ENCODE data around the gene VDR.
"Not testable (repeated sequence)": the region's sequence is repeated elsewhere in the genome, so short reads cannot be mapped to it uniquely, and the experiment has no call there.

VDR gene

DNA sequence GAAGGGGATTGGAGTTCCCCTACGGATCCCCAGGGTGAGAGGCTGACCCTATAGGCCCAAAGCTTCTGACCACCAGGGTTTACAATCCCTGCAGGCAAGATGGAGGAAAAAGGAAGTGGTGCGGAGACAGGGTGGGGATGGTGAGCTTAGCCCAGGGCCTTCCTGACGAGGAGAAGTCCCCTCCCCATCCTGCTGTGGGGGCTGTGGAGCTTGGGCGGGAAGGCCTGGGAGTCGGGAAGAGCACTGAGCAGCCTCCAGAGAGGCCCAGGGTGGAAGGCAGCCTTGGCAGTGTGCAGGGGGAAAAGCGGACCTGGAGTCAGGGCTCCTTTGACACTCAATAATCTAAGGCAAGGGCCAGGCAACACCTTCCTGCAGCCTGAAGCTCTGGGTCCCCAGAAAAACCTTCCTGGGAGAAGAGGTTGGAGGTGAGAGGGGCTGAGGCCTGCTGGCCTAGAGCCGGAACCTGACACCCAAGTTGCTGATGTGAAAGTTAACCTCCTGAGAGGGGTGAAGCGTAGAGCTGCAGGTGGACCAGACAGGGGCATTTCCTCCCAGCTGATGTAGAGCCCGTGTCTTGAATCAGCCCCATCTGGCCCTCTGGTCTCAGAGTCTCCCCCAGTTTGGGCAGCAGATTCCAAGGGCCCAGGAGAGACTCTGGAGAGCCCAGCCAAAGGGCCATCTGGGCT, 91.1 kb downstream of the VDR start:
- DNase-seq (ENCODE audit: low read depth, low spot score) = no peak

DNA sequence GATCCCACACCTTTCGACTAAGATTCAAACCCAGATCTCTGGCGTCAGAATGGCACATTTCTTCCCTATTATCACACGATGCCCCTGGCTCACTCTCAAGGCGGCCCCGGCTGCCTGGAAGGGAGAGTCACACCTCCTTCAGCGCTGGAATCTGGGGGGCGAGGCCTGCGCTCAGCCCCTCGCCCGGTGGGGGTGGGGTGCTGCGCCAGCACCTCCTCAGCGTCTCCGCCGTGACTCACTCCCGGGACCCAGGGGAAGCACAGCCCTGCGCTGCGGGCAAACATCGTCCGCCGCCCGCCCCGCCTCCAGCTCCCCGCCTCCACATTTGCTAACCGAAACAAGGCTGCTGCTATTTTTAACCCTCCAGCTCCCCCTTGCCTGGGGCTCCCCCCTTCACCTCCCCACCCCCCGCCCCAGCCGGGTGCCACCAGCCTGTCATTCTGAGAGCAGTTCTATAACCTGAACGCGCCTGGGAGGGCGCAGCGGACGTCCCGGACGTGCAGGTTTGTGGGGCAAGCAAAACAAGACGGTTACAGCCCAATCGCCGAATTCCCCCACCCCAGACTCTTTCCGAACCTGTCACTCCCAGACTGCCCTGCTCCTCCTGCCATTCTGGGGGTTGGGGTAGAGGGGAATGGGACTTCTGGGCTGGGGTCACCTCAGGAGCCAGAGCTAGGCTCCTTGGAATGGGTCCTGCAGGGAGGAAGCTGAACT, 91.8 kb downstream of the VDR start:
- DNase-seq (ENCODE audit: low read depth, low spot score) = no peak

DNA sequence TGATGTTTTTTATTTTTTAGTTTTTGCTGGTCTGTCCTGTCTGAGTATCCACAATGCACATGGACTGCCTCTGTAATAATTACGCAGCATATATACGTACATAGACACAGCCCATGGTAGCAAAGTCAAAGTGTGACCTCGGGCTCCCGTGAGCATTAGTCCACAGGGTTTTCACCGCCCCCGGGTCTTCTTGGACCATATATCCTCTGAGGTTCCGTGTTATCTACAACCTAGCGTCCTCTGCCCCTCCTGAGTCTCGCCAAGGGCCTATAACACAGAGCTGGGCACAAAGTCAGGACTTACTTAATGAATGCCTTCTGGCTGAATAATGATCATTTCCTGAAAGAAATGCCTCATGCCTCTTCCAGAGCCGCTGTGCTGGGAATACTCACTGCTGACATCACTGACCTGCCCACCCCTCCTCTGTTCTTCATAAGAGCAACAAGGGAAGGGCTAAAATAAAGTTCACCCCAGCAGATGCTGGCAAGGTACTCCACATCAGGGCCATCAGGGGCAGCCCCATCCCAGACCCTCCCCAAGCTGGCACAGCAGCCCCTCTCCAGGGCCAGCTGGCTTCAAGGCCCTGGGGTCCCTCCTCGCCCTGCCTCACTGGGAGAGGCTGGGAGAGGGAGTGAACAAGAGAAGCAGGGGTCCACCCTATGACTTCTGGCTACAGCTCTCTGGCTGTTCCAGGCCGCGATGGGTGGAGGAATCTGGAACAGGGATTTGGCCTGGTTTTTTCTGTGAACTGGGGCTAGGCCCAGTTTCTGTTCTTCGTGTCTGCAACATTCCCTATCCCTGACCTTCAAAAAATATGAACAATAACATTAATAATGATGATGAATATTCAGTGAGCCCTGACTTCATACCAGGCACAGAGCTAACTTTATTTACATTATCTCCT, 93.0 kb downstream of the VDR start:
- DNase-seq (ENCODE audit: low read depth, low spot score) = no peak

DNA sequence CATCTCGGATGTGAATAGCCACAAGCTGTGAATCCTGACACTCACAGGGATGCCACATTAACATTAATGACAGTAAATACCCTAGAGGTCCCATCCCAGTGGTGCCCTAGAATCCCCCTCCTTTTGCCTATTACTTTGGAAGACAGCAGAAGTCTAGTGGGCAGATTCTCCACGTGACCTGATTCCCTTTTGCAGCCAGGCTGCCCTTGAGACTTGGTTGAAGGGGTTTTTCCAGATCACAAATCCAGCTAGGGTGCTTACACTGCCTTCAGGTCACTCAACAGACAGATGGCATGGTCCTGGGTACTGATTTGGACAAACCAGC, 93.8 kb downstream of the VDR start:
- no peak for DNase-seq (ENCODE audit: low read depth, low spot score)

DNA sequence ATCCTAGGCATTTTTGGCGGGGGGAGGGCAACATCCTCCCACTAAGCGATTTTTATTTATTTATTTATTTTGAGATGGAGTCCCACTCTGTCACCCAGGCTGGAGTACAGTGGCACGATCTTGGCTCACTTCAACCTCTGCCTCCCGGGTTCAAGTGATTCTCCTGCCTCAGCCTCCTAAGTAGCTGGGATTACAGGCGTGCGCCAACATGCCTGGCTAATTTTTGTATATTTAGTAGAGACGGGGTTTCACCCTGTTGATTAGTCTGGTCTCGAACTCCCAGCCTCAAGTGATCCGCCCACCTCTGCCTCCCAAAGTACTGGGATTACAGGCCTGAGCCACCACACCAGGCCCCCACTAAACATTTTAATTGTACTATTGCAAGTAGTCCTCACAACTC, 95.3 kb downstream of the VDR start:
- not testable (repeated sequence) for DNase-seq (ENCODE audit: low read depth, low spot score)

DNA sequence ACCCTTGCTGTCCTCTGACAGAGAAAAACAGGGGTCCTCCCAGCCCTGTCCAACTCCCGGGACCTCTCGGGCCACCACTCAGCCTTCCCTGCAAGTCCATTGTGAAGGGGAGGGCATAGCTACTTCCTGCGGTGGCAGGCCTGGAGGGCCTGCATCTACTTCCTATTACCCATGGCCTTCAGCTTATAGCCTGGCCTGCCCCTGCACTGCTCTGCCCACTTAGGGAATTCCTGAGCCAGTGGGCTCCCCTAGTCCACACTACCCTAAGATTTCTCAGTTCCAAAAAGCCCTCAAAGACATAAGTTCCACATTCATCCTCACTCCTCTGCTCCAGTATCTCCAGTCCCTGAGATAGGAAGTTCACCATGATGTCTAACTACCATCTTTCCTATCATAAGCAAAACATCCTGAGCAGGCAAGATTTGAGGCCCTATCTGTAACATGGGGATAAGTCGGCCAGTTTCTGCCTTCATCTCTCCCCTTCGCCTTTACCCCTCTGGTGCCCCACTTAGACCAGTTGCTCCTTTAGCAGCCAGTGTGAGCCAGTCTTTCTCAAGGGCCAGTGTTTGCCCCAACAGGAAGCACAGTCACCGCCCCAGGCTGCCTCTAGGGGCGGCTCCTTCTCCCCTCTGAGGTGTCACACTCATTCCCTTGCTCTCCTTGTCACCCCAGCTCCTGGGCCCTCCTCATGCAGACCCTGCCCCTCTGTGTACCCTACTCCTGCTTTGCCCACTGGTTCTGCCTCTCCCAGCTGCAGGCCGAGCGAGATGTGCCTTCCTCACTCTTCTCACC, 96.0 kb downstream of the VDR start:
- DNase-seq (ENCODE audit: low read depth, low spot score) = no peak

DNA sequence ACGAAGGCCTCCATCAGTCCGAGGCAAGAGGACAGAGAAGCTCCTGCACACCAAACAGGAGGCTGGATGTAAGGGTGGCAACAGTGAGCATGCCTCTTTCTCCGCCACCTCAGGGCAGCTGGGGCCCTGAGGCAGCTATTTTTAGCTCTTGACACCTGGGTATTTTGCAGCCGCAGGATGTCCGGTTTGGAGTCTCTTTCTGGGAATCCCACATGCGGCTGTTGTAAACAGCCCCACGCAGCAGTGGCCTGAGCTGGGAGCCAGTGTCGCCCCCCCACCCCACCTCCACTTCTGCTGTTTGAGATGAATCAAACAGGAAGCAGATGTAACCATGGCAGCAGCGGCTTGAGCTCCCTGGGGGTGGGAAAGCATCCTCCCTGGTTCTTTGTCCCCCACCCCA, 96.7 kb downstream of the VDR start:
- DNase-seq (ENCODE audit: low read depth, low spot score) = no peak

DNA sequence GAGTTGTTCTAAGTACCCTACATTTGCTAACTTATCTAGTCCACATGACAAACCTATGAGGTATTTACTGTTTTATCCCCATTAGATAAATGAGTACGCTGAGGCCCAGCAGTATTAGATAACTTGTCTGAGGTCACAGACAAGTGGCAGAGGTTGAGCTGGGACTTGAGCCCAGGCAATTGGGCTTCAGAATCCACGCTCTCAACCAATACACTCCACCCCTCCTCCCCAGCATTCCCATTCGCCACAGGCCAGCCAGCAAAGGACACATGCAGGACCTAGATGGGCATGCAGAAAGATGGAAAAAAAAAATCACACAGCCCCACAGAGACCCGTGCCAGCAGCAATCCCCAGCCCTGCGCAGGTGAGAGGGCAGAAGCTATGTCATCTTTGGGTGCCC, 97.5 kb downstream of the VDR start:
- no peak for DNase-seq (ENCODE audit: low read depth, low spot score)

DNA sequence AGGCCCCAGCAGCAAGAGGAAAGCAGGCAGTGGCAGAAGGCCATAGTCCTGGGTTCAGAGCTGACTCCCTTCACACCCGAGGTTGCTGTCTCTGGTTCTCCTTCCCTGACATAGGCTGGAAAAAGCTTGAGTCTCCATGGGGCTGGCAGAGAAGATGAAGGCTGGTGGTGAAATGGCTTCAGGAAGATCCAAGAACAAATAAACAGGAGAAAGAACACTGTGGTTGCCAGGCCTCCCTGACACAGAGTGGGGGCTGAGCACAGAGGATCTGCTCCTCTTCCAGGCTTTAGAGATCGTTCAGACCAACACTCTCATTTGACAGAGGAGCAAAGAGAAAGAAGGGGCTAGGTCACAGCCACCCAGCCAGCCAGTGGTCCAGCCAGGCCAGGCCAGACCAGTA, 99.4 kb downstream of the VDR start:
- DNase-seq (ENCODE audit: low read depth, low spot score) = no peak

DNA sequence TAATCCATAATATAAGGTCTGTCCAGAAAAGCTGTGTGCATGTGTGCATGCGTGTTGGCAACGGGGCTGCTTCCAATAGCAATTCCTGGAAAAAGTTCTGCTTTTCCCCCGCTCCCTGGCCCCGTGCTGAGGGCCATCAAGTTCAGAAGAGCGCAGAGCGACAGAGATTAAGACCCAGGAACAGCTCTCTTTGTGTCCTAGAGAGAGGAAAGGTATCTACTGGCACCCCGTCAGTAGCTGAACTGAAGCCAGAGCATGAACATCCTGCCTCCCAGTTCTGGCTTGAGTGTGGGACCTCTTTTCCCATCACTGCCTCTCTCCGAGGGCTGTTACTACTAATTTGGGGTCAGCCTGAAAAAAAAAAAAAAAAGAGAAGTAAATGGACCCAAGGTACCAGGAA, 100.6 kb downstream of the VDR start:
- DNase-seq (ENCODE audit: low read depth, low spot score) = no peak

DNA sequence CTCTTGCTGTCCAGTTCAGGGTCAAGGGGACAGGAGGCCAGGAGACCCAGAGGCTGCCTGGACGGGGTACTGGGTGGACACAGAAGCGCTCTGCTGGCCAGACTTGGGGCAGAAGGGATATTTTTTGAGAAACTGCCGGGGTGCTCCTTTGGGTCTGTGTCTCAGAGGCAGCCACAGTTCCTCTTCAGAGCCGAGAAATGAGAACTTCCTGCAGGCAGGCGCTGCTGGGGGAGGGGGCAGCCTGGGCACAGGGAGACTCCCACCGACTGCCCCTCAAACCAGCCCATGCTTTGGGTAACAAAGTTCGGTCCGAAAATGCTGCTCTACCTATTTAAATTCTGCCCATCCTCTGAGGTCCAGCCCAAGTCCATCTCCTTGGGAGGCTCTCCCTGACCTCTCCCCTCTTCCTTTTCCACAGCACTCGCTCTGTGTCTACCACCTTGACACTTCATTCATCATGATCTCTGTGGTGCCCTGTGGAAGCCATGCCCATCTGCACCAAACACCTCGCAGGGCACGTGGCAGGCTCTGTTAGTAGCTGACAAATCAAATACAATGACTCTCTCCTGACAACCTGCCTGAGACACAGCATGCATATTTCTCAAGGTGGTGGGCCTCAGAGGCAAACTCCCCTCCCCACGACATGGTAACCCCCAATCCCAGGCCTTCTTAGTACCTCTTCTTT, 101.5 kb downstream of the VDR start:
- DNase-seq (ENCODE audit: low read depth, low spot score) = no peak

DNA sequence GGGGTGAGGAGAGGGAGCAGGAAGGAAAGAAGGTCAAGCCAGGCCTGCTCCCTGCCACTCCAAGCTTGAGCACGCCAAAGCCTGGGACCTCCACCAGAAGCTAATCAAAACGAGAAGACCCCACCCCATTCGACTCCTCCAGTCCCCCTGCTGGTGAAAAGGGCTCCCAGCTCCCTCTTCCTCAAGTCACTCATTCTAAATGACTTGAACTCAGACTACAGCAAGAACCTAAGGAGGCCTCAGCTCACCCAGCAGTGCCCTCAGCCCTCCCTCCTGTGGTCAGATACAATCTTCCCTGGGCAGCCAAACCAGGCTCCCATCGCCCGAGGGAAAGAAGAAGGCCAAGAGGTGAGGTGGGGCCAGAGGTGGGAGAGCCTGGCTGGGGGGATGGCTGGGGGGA, 102.5 kb downstream of the VDR start:
- DNase-seq (ENCODE audit: low read depth, low spot score) = no peak

DNA sequence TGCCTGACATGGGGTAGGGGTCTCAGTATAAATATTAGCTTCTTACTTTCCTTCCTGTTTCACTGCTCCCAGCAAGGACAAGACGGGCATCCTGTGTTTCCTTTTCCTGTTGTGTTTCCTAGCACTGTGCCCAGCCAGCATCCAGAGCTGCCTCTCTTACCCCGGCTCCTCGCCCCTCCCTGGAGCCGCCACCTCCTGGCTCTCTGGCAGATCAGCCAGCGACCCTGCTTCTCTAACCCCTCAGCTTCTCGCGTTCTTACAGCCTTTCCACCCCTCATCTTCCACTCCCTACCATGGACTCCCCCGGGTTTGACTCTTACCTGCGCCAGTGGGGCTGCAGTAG, 102.9 kb downstream of the VDR start:
- no peak for DNase-seq (ENCODE audit: low read depth, low spot score)

DNA sequence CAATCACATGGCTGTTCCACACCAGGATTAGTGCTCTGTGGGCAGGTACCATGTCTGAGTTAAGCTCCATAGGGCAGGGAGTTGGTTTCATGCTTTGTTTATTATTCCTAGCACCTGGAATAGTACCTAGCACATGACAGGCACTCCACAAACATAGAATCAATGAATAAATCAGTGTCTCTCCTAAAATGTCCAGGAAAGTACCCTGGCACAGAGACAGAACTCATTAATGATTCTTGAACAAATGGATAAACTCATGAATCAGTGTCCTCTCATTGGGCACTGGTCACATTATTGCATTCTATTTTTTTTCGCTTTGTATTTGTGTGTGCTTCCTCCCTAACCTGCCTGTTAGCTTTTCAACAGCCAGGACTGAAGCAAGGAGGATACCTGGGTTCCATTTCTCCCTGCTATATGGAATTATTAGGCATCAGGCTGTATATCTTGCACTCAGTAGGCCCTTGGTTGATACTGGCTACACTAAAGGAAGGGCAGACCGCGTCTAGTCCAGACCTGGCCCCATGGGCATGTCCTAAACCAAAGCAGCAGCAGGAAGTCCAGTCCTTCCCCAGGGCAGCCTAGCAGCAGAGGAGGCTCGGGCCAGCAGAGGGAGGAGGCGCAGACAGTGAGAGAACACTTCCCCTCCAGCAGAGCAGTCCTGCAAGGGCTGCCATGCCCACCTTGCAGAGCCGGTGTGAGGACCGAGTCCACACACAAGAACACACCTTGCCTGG, 103.5 kb downstream of the VDR start:
- no peak for DNase-seq (ENCODE audit: low read depth, low spot score)

DNA sequence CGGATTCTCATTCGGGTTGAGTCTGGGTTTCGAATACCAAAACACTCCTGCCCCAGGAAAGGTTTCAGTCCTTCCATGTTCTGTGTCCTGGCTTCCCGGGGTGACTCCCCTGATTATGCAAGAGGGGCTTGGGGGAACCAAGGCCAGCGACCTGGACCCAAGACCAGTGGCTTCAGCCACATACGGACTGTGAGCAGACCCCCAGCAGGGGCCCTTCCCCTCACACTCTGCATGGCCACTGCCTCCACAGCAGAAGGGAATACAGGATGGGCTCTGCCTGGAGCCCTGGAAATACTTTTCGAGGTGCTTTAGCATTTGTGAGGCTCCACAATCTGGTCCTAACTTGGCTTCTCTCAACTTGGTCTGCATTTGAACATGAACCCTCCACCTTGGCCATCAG, 104.2 kb downstream of the VDR start:
- no peak for DNase-seq (ENCODE audit: low read depth, low spot score)

DNA sequence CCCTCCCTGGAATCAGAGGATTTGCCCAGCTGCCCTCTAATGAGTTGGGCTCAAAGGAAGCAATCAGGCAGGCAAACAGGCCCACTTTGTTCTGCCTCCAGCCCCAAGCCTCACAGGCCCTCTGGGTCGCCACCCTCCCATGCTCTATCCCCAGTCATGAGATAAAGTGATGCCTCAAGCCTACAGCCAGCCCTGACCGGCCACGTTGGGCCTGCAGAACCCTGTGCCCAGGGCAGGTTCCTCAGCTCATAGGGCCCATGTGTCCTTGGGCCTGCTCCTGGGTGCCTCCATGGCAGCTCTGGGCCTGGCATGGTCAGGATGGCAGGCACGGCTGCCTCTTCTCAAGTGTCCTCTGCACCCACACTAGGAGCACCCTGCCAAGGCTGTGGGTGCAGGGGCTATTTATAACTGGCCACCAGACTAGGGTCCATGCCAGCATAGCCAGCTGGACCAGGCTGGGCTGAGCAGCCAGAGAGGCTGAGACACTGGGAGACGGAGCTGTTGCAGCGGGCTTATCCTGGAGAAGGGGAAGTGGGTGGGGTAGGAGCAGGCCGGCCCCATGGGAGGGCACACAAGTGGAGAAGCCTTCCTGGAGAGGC, 105.3 kb downstream of the VDR start:
- DNase-seq (ENCODE audit: low read depth, low spot score) = no peak

DNA sequence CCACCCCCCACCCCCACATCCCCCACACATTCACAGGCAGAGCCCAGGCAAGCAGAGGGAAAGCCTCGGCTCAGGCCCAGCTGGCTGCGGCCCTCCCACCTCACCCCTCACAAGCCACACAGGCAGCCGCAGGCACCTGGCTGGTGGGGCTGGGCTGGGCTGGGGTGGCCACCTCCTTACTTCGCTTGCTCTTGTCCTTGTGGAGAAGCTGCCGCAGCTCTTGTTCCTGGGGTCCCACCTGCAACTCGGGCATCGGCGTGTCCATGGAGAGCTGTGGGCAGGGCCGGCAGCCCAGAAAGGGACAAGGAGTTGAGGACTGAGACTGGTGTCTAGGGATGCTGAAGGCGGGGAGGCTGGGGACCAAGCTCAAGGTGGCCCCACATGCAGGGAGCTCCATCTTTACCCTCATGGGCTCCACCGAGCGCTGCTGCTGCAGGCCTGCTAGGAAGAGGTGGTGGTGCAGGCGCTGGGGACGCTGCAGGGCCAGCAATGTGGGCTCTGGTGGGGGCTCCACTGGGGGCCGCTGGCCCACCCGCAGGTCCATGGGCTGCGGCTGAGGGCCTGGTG, 106.3 kb downstream of the VDR start:
- DNase-seq (ENCODE audit: low read depth, low spot score) = no peak

DNA sequence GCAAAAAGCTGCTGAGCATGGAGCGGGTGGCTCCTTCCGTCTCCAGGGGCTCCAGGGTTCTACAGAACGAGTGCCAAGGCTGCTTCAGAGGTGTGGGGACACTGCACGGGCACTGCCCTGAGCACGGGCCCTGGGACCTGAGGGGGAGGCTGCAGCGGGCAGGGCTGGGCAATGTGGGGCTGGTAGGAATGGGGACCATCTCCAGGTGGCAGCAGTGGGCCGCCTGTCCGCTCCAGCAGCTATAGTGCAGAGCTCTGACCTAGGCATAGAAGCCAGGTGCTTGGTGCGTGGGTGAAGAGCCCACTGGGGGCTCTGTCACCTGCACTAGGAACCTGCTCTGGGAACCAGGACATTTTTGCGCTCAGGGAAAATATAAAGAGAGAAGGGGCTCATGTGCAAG, 107.4 kb downstream of the VDR start:
- no peak for DNase-seq (ENCODE audit: low read depth, low spot score)

DNA sequence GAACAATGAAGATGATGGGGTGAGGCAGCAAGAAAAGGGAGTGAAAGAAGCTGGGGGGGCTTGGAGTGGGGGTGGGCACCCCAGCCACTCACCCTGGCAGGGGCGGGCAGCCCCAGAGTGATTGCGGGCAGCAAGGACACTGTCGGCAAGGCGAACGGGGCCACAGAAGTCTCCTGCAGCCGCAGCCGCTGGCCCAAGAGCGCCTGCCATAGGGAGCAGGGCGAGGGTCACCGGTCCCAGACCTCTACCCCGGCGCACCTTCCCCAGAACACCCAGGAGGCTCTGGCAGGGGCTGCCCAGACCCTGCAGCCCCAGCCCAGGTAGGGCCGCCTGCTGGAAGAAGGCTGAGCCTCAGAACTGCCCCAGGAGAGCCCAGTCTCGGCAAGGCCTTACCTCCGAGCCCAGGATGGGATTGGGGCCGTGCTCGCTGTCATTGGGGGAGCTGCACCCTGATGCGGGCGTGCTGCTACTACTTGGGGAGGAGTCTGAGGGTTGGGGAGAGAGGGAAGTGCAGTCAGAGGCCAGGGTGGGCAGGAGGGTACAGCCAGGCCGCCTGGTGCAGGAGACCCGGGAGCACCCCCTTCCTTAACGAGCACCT, 108.9 kb downstream of the VDR start:
- DNase-seq (ENCODE audit: low read depth, low spot score) = no peak

Data from iPS DF 19.7 (cell line).